ENCODE data around the gene DOC2A.
A peak's percentile ranks its signal among the peaks of the same experiment; 100 is the strongest.

Gene DOC2A

DNA sequence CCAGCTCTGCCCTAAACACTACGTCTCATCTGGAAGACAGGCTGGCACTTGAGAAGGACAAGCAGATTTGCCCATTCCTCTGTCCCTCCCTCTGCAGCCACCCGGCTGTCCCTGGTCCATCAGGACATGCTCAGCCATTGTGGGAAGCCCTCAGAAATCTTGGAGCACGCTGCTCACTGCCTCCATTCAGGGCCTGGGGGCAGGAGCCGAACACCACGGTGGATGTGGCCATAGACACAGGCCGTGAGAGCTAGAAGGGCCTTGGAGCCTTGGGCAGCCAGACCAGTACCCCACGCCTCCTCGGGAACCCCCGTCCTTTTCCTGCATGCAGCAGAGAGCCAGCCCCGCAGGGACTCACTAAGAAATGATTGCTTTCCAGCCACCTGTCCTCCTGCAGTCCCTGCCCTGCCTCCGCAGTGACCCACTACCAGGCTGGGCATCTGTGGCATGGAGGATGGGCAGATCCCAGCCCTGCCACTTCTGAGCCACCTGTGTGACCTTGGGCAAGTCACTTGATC is 3.4 kb downstream of the DOC2A start:
- no peak for DNase-seq (ENCODE audit: insufficient read length, low spot score)
- no peak for FAIRE-seq
- no peak for TF ChIP-seq CTCF (IDR thresholded peaks at IDR 0.05; ENCODE audit: insufficient read depth, missing control alignments)

DNA sequence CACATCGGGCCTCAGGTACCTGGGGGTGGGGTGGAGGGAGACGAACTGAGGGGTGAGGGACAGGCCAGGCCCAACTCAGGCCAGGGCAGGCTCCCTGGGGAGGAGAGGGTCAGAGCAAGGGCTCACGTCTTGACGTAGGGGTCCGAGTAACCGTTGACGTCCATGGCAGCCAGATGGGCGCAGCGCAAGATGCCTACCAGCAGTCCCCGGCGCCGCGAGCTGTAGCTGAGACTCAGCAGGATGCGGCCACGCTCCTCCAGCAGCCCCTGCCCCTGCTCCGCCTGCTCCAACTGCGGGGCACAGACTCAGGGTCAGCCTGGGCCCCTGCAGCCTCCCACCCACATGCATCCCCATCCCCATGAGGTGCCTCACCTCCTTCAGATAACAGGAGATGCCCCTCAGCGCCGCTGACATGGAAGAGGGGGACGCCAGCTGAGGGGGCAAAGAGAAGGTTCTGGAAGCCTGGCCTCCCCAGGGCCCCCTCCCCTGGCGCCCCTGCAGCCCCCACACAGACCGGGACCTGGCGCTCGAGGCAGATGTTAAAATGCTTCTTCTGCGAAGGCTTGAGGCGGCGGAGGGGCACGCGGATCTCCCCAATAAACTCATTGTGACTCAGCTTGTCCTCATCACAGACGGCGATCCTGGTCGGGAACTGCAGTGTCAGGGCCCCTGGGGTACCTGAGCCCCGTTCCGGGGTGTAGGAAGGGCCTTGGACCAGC is 4.0 kb downstream of the DOC2A start:
- no peak for DNase-seq (ENCODE audit: insufficient read length, low spot score)
- no peak for TF ChIP-seq CTCF (IDR thresholded peaks at IDR 0.05; ENCODE audit: insufficient read depth, missing control alignments)
- no peak for FAIRE-seq

DNA sequence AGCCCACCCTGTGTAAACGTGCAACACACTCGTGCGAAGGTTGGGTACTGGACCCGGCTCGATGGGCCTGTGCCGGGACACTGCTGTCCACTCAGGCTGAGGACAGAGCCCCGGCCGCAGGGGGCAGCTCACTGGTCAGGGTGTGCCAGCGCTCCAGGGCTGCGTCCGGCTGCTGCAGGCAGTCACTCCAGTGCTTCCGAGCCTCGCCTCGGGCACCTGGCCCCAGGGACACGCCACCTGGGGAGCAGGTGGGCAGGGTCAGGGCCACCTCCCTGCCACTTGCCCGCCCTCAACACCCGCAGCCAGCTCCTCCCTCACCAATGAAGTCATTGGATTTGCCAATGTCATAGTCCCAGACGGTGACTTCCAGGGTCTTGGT is 4.7 kb downstream of the DOC2A start:
- DNase-seq (ENCODE audit: insufficient read length, low spot score) (no peak), FAIRE-seq (no peak)
- TF ChIP-seq CTCF (IDR thresholded peaks at IDR 0.05; ENCODE audit: insufficient read depth, missing control alignments), result no peak

DNA sequence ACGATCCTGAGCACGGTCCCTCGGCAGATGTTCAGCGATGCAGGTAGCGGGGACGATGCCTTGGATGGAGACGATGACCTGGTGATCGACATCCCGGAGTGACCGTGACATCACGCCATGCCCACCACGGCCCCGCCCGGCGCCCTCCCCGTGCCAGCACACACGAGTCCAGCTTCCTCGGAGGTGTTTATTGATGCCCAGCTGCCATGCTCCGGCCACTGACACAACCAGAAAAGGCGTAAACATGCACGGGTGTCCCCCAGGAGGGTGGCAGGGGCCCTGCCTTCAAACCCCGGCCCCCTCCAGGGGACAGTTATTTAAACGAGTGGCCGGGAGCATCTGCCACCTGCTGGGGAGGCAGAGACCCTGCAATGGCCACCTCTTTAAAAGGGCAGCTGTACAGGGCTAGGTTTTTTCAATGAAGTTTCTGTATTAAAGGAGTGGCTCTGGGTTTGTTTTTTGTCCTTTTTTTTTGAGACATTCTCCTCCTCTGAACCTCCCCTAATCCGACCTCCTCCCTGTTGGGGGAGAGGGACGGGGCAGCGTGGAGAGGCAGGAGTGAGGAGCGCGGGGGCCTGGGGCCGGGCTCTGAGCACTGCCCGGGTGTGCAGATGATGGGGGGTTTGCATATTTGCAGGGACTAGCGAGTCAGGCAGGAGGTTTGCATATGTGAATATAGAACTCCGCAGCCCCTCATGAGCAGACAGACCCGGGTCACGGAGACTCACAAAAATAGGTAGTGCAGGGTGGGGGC is 5.3 kb downstream of the DOC2A start:
- DNase-seq (ENCODE audit: insufficient read length, low spot score), result peak; percentile 94
- TF ChIP-seq CTCF (IDR thresholded peaks at IDR 0.05; ENCODE audit: insufficient read depth, missing control alignments), result peak; percentile 58
- no peak for FAIRE-seq

GRCh38 chr16:30004811-30005242 is 6.0 kb downstream of the DOC2A start:
- DNase-seq (ENCODE audit: insufficient read length, low spot score) (no peak), FAIRE-seq (no peak)
- no peak for TF ChIP-seq CTCF (IDR thresholded peaks at IDR 0.05; ENCODE audit: insufficient read depth, missing control alignments)

- TF ChIP-seq CTCF (IDR thresholded peaks at IDR 0.05; ENCODE audit: insufficient read depth, missing control alignments), result no peak
- DNase-seq (ENCODE audit: insufficient read length, low spot score) (no peak), FAIRE-seq (no peak)
Observed at GRCh38 chr16:30004424-30004776, 6.4 kb downstream of the DOC2A start.
